Adrenal gland (tissue), 12 donors: ENCODE data around the gene TGFBR1. TPM values are rescaled to one million over a fixed set of nuclear protein-coding genes. Genes with fewer than 3 reads are reported as not detected.
A peak's percentile ranks its signal among the peaks of the same experiment; 100 is the strongest.

Experiments used
- DNase-seq, 7 donors: peaks; one replicate each; pipeline ENCODE4 v3.0.0-alpha.2; 2019 to 2020
- H3K27ac ChIP-seq, 5 donors: fragments of 200-600 bp; sonication (generic) in 4 of 5; 1 replicate in 3 of 5; 2 replicates in 2 of 5; pipeline versions ENCODE4 v1.5.1 to v1.8.0; 2016 to 2020; ENCODE audit warnings: mild to moderate bottlenecking in 1 of 5
- H3K27me3 ChIP-seq: fragments of 200-600 bp; 2 replicates; pipeline ENCODE4 v1.8.0; 2021
- H3K36me3 ChIP-seq, 2 donors: fragments of 200-600 bp; replicated peaks in 1 of 2; 1 replicate in 1 of 2; 2 replicates in 1 of 2; pipeline versions ENCODE4 v1.5.1 to v1.8.0; 2018 to 2022
- H3K4me1 ChIP-seq, 2 donors: fragments of 200-600 bp; replicated peaks in 1 of 2; 1 replicate in 1 of 2; 2 replicates in 1 of 2; pipeline versions ENCODE4 v1.5.1 to v1.8.0; 2018 to 2021
- H3K4me3 ChIP-seq, 4 donors: fragments of 200-600 bp; sonication (generic) in 3 of 4; one replicate each; pipeline ENCODE4 v1.5.1; 2016 to 2018
- H3K9me3 ChIP-seq, 3 donors: fragments of 200-600 bp; sonication (generic) in 1 of 3; replicated peaks in 1 of 3; 1 replicate in 2 of 3; 2 replicates in 1 of 3; pipeline versions ENCODE4 v1.5.1 to v1.8.0; 2016 to 2021
- POLR2A ChIP-seq, 2 donors: fragments of 450-650 bp; IDR thresholded peaks; one replicate each; pipeline ENCODE4 v1.6.1; 2017; ENCODE audit warnings: antibody characterized with exemption in 2 of 2, mild to moderate bottlenecking in 2 of 2, moderate library complexity in 1 of 2
- WGBS, 4 donors: extraction: QIAGEN DNeasy Blood & Tissue Kit in 2 of 4; methylation state at CpG; one replicate each; pipeline versions ENCODE4 v1.1.5 to v1.1.7; 2013 to 2017; 5-methylcytosine and 5-hydroxymethylcytosine counted together
- intact Hi-C, 2 donors: fragments of 100-400 bp; cut with DNase I; formaldehyde crosslinking; loops; one replicate each; pipeline versions ENCODE4 v1.14.1 to v1.15.0; 2022 to 2023
- polyA plus RNA-seq, 3 donors: library from polyadenylated mRNA; stranded (reverse); fragments of 200-250 nt in 2 of 3; fragments of 350-450 nt in 1 of 3; fragmentation: Illumina TruSeq in 1 of 3; extraction: RNeasy Lipid Tissue Mini Kit (QIAGEN cat#74804) in 1 of 3; gene quantifications; one replicate each; pipeline ENCODE4 v1.2.3, GENCODE V29; 2013 to 2014
- total RNA-seq, 9 donors: library from RNA; depleted of rRNA in 4 of 9; stranded (reverse); fragments of >200 nt in 4 of 9; fragments of 120-200 nt in 1 of 9; fragmentation: NEBNext Ultra II Directional in 1 of 9; extraction: Animal tissue kit (Norgen Biotek cat#: 25700) in 1 of 9; gene quantifications; one replicate each; pipeline versions ENCODE4 v1.1.0 to v1.2.4, GENCODE V29; 2013 to 2023
- TF ChIP-seq, protein P1 (sequence below), 6 experiments: fragments of 450-650 bp in 4 of 6; fragments of 200-600 bp in 2 of 6; sonication (generic) in 1 of 6; IDR thresholded peaks; 1 replicate in 5 of 6; 2 replicates in 1 of 6; pipeline versions ENCODE4 v1.5.1 to v1.8.0; 2016 to 2021; ENCODE audit warnings: antibody characterized with exemption in 6 of 6, mild to moderate bottlenecking in 2 of 6, moderate library complexity in 1 of 6
- donor health status: healthy with polysubstance abuse.
- donor health status: Bipolar disorder and iron deficiency.
- donor health status: DM: yes; HTN: yes; CAD: no.
- donor health status: DM: no; HTN: no; CAD: no.
- donor health status: DM: no; HTN: no; CAD: no.
- donor health status: DM: yes; HTN: yes; CAD: no.

TGFBR1 gene
- total and polyA plus RNA-seq, 12 donors: 5.5 to 38.5 (median 25.4) TPM

DNA sequence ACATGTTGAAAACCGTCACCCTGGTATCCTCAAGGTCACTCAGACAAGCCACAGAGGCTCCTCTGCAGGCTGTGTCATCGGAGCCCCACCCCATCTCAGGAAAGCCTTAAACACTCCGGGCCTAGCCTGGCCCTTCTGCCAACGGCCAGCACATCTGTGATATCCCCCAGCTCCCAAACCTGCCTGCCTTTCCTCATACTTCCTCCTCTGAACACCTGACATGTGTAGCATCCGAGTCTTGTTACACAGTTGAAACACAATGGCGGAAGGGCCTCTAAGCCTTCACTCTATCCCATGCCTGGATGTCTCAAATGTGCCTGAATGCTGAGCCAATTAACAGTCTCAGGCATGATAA, 32.9 kb upstream of the TGFBR1 start:
- Histone ChIP-seq H3K4me1 (peaks cover 0 to 6% of the 10 kb centered on the region in 2 donors), H3K27me3 (no peaks in the 10 kb centered on the region), H3K4me3 (no peak overlapping the region), H3K27ac (peak overlapping the region in 1 of 5 donors; percentile 77), H3K9me3 (no peaks in the 10 kb centered on the region), H3K36me3 (peaks cover 0 to 27% of the 10 kb centered on the region in 2 donors)
- peak; percentile 38 to 83 (median 73) for DNase-seq
- intact Hi-C loops: no loop called here
- no peak for TF ChIP-seq POLR2A (IDR thresholded peaks at IDR 0.05)
- TF ChIP-seq, protein P1, sequence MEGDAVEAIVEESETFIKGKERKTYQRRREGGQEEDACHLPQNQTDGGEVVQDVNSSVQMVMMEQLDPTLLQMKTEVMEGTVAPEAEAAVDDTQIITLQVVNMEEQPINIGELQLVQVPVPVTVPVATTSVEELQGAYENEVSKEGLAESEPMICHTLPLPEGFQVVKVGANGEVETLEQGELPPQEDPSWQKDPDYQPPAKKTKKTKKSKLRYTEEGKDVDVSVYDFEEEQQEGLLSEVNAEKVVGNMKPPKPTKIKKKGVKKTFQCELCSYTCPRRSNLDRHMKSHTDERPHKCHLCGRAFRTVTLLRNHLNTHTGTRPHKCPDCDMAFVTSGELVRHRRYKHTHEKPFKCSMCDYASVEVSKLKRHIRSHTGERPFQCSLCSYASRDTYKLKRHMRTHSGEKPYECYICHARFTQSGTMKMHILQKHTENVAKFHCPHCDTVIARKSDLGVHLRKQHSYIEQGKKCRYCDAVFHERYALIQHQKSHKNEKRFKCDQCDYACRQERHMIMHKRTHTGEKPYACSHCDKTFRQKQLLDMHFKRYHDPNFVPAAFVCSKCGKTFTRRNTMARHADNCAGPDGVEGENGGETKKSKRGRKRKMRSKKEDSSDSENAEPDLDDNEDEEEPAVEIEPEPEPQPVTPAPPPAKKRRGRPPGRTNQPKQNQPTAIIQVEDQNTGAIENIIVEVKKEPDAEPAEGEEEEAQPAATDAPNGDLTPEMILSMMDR (IDR thresholded peaks at IDR 0.05): no peak
- WGBS, 4 donors: 47 to 79% (median 64%) methylated on average over 4 to 6 of the region's 6 CpGs

DNA sequence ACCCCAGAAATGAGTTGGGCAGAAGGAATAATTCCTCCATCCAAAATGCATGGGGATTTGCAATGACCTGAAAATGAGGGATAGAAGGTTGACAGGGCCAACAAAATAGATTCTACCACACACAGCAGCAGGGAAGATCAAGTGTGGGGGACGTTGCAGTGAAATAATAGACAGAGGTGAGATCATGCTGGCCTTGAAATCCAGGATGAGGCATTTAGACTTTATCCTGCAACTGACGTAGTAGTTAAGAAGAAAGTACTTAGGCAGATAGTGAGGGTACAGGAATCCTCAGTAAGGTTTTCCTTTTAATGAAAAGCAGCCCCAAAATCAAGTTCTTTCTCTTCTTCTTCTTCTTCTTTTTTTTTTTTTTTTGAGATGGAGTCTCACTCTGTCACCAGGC, 31.6 kb upstream of the TGFBR1 start:
- intact Hi-C loops: no loop called here
- H3K4me1 ChIP-seq: peaks cover 0 to 6% of the 10 kb centered on the region in 2 donors
- 40 to 61% (median 51%) methylated on average over 2 of the region's 2 CpGs for whole genome bisulfite sequencing, 4 donors

DNA sequence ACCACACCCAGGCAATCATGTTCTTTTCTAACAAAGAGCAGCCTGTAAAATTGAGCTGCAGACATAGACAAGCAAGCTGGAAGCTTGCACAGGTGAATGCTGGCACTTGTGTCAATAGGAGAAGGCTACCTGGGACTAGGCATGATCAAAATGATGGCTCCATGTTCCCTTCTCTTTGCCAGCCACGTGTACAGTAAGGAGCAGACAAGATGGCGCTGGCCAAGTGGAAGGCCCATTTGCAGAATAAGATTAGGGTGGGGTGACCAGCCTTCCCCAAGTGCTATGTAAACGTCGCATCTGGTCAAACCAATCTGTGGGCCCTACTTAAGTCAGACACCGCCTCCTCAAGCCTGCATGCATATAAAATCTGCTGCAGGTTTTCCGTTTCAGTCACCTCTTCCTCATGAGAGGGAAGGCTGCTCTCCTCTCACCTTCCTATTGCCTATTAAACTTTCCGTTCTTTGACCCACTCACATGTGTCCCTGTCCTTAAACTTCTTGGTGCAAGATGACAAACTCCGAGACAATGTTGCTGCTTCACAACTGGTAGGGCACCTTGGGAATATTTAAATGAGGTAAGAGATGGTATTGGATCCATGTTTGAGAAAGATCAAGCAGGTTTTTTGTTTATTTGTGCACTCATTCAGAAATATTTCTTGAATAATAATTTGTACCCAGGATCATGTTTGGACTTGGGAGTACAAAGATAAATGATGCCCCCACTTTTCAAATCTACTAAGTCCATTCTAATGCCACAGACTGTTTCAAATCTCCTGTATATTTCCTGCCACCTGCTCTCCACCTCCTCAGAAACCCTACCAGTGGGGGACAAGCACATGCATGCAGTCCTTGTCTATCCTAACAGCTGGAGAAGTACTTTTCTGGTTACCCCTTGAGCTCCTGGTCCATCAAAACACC, 30.7 kb upstream of the TGFBR1 start:
- WGBS, 4 donors: 71 to 81% (median 78%) methylated on average over 8 of the region's 8 CpGs
- H3K27ac ChIP-seq: no peak overlapping the region
- H3K4me3 ChIP-seq: no peak overlapping the region
- H3K4me1 ChIP-seq: peaks cover 0 to 6% of the 10 kb centered on the region in 2 donors
- DNase-seq: peak in 1 of 7 donors; percentile 25
- TF ChIP-seq, protein P1 (IDR thresholded peaks at IDR 0.05): no peak
- no peak for TF ChIP-seq POLR2A (IDR thresholded peaks at IDR 0.05)
- H3K9me3 ChIP-seq: no peaks in the 10 kb centered on the region
- no peaks in the 10 kb centered on the region for H3K27me3 ChIP-seq
- H3K36me3 ChIP-seq: peaks cover 0 to 6% of the 10 kb centered on the region in 2 donors
- intact Hi-C loops: no loop called here

More for the DNA sequence above, 31.6 kb upstream of the TGFBR1 start:
- Histone ChIP-seq H3K36me3 (peaks cover 0 to 15% of the 10 kb centered on the region in 2 donors), H3K4me3 (no peak overlapping the region), H3K27me3 (no peaks in the 10 kb centered on the region), H3K27ac (peak overlapping the region in 1 of 5 donors; percentile 41), H3K9me3 (no peaks in the 10 kb centered on the region)
- no peak for TF ChIP-seq POLR2A (IDR thresholded peaks at IDR 0.05)
- TF ChIP-seq, protein P1 (IDR thresholded peaks at IDR 0.05): no peak
- DNase-seq: no peak

DNA sequence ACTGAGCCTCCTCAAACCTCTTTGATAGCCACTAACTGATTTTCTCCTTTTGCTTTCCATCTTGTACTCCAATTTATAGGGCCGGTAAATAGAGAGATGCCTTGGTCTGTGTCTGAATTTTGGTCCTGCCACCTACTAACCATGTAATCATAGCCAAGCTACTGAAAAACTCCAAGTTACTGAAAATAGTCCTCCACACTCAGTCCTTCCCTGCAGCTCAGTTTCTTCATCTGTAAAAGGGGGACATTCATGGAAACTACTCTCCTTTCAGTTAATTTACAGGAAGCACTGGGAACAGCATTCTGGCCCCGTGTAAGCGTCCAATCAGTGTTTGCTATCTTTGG, 30.0 kb upstream of the TGFBR1 start:
- TF ChIP-seq POLR2A (IDR thresholded peaks at IDR 0.05): no peak
- TF ChIP-seq, protein P1 (IDR thresholded peaks at IDR 0.05): no peak
- H3K9me3 ChIP-seq: no peaks in the 10 kb centered on the region
- 66 to 86% (median 75%) methylated on average over 3 of the region's 3 CpGs for WGBS, 4 donors
- H3K27me3 ChIP-seq: no peaks in the 10 kb centered on the region
- intact Hi-C loops: no loop called here
- H3K36me3 ChIP-seq: no peaks in the 10 kb centered on the region
- H3K4me1 ChIP-seq: peaks cover 0 to 6% of the 10 kb centered on the region in 2 donors
- H3K4me3 ChIP-seq: no peak overlapping the region
- DNase-seq: no peak
- no peak overlapping the region for H3K27ac ChIP-seq
